ENCODE measurements around the gene ANKS6. TPM values are rescaled to one million over a fixed set of nuclear protein-coding genes. Genes with fewer than 3 reads are reported as not detected.

Gene ANKS6
- total RNA-seq, 2 experiments from 2014 or later: 14.6 to 15.0 TPM

- H3K4me1 Mint-ChIP-seq (ENCODE audit: low read depth): no peaks in the 10 kb centered on the region
- no peaks in the 10 kb centered on the region for H3K27me3 Mint-ChIP-seq (ENCODE audit: low read depth)
- DNase-seq: no peak
- no peak overlapping the region for H3K27ac Mint-ChIP-seq
- intact Hi-C loops (cut with micrococcal nuclease): no loop called here
- CTCF ChIA-PET: no interaction called here
- H3K36me3 Mint-ChIP-seq (ENCODE audit: low read depth): peaks cover 5% of the 10 kb centered on the region
- no peaks in the 10 kb centered on the region for H3K9me3 Mint-ChIP-seq
- H3K4me3 Mint-ChIP-seq: no peak overlapping the region
Observed at GRCh38 chr9:98831696-98832095, 35.3 kb upstream of the ANKS6 start.

DNA sequence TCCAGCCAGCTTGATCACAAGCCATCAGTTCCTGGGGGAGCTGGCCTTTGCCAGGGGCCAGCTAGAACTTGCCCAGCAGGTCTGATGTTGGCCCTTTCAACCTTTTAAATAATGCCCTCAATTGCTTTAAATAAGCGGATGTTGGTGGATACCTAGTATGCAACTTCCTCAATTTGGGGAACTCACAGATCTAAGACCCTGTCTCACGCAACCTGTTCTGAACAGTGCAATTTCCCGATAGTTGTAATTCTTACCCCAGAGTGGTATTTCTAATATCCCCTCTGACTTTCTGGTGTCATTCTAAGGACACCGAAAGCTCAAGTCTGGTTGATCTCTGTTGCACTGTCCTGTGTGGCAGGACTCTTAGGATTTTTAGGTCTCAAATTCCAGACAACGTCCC lies 34.2 kb upstream of the ANKS6 start:
- Mint-ChIP-seq H3K4me3 (no peak overlapping the region), H3K27ac (no peak overlapping the region), H3K9me3 (no peaks in the 10 kb centered on the region), H3K36me3 (ENCODE audit: low read depth) (peaks cover 5% of the 10 kb centered on the region), H3K4me1 (ENCODE audit: low read depth) (no peaks in the 10 kb centered on the region), H3K27me3 (ENCODE audit: low read depth) (no peaks in the 10 kb centered on the region)
- DNase-seq: no peak
- intact Hi-C loops (cut with micrococcal nuclease): no loop called here
- CTCF ChIA-PET: no interaction called here

DNA sequence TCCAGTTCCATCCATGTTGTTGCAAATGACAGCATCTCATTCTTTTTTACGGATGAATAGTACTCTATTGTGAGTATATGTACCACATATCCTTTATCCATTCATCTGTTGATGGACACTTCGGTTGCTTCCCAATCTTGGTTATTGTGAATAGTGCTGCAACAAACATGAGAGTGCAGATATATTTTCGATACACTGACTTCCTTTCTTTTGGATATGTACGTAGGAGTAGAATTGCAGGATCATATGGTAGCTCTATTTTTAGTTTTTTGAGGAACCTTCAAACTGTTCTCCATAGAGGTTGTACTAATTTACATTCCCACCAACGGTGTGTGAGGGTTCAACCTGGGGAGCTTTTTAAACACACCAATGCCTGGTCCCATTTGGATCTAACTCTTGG lies 33.4 kb upstream of the ANKS6 start:
- DNase-seq: no peak
- CTCF ChIA-PET: interaction anchor here (0.5 kb wide), 1 partner anchor 86 kb away, joined by 3 read pairs; no protein-coding TSS in a partner anchor
- Mint-ChIP-seq H3K27ac (no peak overlapping the region), H3K27me3 (ENCODE audit: low read depth) (no peaks in the 10 kb centered on the region), H3K4me3 (no peak overlapping the region), H3K4me1 (ENCODE audit: low read depth) (no peaks in the 10 kb centered on the region), H3K9me3 (no peaks in the 10 kb centered on the region), H3K36me3 (ENCODE audit: low read depth) (peaks cover 5% of the 10 kb centered on the region)
- intact Hi-C loops (cut with micrococcal nuclease): no loop called here

GRCh38 chr9:98826716-98827115 lies 30.4 kb upstream of the ANKS6 start:
- Mint-ChIP-seq H3K4me3 (no peak overlapping the region), H3K36me3 (ENCODE audit: low read depth) (peaks cover 7% of the 10 kb centered on the region), H3K9me3 (no peaks in the 10 kb centered on the region), H3K27me3 (ENCODE audit: low read depth) (no peaks in the 10 kb centered on the region), H3K27ac (no peak overlapping the region), H3K4me1 (ENCODE audit: low read depth) (no peaks in the 10 kb centered on the region)
- CTCF ChIA-PET: interaction anchor here (3.4 kb wide), 1 partner anchor 22 kb away, joined by 13 read pairs; no protein-coding TSS in a partner anchor
- DNase-seq: no peak
- intact Hi-C loops (cut with micrococcal nuclease): no loop called here

GRCh38 chr9:98825414-98825813 lies 29.1 kb upstream of the ANKS6 start:
- H3K4me3 Mint-ChIP-seq: no peak overlapping the region
- DNase-seq: no peak
- CTCF ChIA-PET: interaction anchor here (0.6 to 3.4 kb wide), 4 partner anchors 17 to 1325 kb away, joined by 3 to 13 read pairs (median 4); no protein-coding TSS in a partner anchor
- no peaks in the 10 kb centered on the region for H3K4me1 Mint-ChIP-seq (ENCODE audit: low read depth)
- intact Hi-C loops (cut with micrococcal nuclease): no loop called here
- peaks cover 5% of the 10 kb centered on the region for H3K36me3 Mint-ChIP-seq (ENCODE audit: low read depth)
- no peaks in the 10 kb centered on the region for H3K9me3 Mint-ChIP-seq
- H3K27ac Mint-ChIP-seq: no peak overlapping the region
- H3K27me3 Mint-ChIP-seq (ENCODE audit: low read depth): no peaks in the 10 kb centered on the region

GRCh38 chr9:98823666-98824334 lies 27.4 kb upstream of the ANKS6 start:
- no peaks in the 10 kb centered on the region for H3K4me1 Mint-ChIP-seq (ENCODE audit: low read depth)
- H3K36me3 Mint-ChIP-seq (ENCODE audit: low read depth): peaks cover 6% of the 10 kb centered on the region
- no peak overlapping the region for H3K27ac Mint-ChIP-seq
- no peak overlapping the region for H3K4me3 Mint-ChIP-seq
- CTCF ChIA-PET: interaction anchor here (1.1 to 3.4 kb wide), 3 partner anchors 17 to 50 kb away, joined by 4 to 13 read pairs (median 4); no protein-coding TSS in a partner anchor
- no peaks in the 10 kb centered on the region for H3K9me3 Mint-ChIP-seq
- intact Hi-C loops (cut with micrococcal nuclease): no loop called here
- H3K27me3 Mint-ChIP-seq (ENCODE audit: low read depth): no peaks in the 10 kb centered on the region
- no peak for DNase-seq

DNA sequence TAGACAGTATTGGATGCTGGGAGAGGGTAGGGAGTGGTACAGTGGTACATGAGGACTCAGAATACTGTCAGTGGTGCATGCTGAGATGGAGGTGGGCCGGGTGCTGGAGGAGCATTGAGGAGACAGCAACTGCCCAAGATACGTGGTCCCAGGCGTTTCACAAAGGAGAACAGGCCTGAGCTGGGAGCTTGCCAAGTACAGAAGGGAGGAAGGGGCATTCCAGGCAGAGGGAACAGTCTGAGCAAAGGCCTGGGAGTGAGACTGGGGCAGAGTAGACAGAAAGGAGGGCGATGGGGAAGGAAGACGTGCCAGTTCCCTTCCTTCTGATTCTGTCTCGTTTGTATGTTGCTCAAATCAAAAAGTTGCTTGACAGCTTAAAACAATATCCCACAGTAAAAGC lies 26.3 kb upstream of the ANKS6 start:
- no peak for DNase-seq
- Mint-ChIP-seq H3K4me3 (no peak overlapping the region), H3K9me3 (peaks cover 1% of the 10 kb centered on the region), H3K36me3 (ENCODE audit: low read depth) (peaks cover 12% of the 10 kb centered on the region), H3K27me3 (ENCODE audit: low read depth) (no peaks in the 10 kb centered on the region), H3K27ac (no peak overlapping the region), H3K4me1 (ENCODE audit: low read depth) (no peaks in the 10 kb centered on the region)
- CTCF ChIA-PET: interaction anchor here (1.1 kb wide), 1 partner anchor 16 kb away, joined by 4 read pairs; no protein-coding TSS in a partner anchor
- intact Hi-C loops (cut with micrococcal nuclease): no loop called here

DNA sequence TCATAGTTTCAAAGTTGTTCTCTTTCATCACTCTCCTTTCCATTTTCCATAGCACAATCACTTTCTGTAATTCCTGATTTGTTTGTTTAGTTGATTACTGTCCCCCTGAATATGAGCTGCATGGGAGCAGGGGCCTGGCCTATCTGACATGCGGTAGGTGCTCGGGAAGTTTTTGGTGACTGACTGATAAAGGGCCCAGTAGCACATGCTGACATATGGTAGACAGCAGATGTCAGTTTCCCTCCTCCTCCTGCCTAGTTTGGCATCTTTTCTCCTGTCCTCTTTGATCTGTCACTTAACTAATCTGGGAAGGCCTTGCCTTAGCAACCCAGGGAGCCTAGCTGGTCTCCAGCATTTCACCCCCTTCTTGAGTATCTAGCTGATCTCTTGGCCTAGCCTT lies 25.5 kb upstream of the ANKS6 start:
- intact Hi-C loops (cut with micrococcal nuclease): no loop called here
- Mint-ChIP-seq H3K36me3 (ENCODE audit: low read depth) (peaks cover 16% of the 10 kb centered on the region), H3K4me3 (no peak overlapping the region), H3K27ac (no peak overlapping the region), H3K4me1 (ENCODE audit: low read depth) (no peaks in the 10 kb centered on the region), H3K27me3 (ENCODE audit: low read depth) (no peaks in the 10 kb centered on the region), H3K9me3 (peaks cover 1% of the 10 kb centered on the region)
- no peak for DNase-seq
- CTCF ChIA-PET: no interaction called here

DNA sequence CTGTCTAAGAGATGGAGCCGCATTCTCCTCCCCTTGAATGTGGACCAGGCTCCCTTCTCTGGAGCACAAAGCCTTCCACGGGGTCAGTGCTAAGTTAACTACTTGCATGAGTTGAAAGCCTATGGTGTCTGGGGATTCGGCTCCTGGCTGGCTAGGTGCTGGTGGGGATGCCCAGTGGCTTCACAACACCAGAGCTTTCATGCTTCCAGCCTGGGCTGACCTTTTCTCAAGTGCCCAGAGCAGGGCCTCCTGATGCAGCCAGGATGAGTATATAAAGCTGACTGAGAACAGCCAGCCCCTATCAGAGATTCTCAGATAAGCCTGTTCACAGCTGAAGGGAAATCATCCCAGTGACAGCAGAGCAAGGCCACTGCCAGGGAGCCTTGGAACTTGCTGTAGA lies 22.9 kb upstream of the ANKS6 start:
- peaks cover 1% of the 10 kb centered on the region for H3K9me3 Mint-ChIP-seq
- H3K27me3 Mint-ChIP-seq (ENCODE audit: low read depth): no peaks in the 10 kb centered on the region
- H3K4me1 Mint-ChIP-seq (ENCODE audit: low read depth): no peaks in the 10 kb centered on the region
- no peak overlapping the region for H3K27ac Mint-ChIP-seq
- DNase-seq: no peak
- CTCF ChIA-PET: no interaction called here
- H3K36me3 Mint-ChIP-seq (ENCODE audit: low read depth): peaks cover 14% of the 10 kb centered on the region
- no peak overlapping the region for H3K4me3 Mint-ChIP-seq
- intact Hi-C loops (cut with micrococcal nuclease): no loop called here

- peaks cover 17% of the 10 kb centered on the region for H3K36me3 Mint-ChIP-seq (ENCODE audit: low read depth)
- H3K27ac Mint-ChIP-seq: no peak overlapping the region
- H3K4me3 Mint-ChIP-seq: no peak overlapping the region
- CTCF ChIA-PET: interaction anchor here (0.6 to 1.3 kb wide), 2 partner anchors 29 to 226 kb away, joined by 3 read pairs; no protein-coding TSS in a partner anchor
- DNase-seq: no peak
- H3K4me1 Mint-ChIP-seq (ENCODE audit: low read depth): no peaks in the 10 kb centered on the region
- intact Hi-C loops (cut with micrococcal nuclease): no loop called here
- no peaks in the 10 kb centered on the region for H3K27me3 Mint-ChIP-seq (ENCODE audit: low read depth)
- peaks cover 1% of the 10 kb centered on the region for H3K9me3 Mint-ChIP-seq
Observed at GRCh38 chr9:98818764-98819163, 22.4 kb upstream of the ANKS6 start.

DNA sequence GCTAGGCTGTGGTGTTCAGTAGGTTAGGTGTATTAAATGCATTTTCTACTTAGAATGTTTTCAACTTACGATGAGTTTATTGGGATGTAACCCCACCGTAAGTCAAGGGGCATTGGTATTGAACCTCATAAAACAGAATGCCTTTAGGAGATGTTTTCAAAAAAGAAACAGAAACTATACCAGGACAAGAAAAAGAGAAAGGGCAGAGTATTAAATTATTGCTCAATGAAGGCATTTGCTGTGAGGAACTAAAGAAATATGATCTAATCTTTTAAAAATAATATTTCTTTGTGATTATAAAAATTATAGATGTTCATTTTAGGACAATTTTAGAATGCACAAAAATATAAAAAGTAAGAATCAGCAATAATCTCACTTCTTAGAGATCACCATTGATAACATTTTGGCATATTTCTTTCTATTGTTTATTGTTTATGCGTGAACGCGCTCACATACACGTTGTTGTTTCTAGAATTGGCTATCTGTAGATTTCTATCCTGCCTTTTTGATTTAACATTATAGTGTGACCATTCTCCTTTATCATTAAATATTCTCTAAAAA lies 19.1 kb upstream of the ANKS6 start:
- Mint-ChIP-seq H3K36me3 (ENCODE audit: low read depth) (peaks cover 17% of the 10 kb centered on the region), H3K4me1 (ENCODE audit: low read depth) (peaks cover 16% of the 10 kb centered on the region), H3K4me3 (no peak overlapping the region), H3K27ac (no peak overlapping the region), H3K9me3 (peaks cover 1% of the 10 kb centered on the region), H3K27me3 (ENCODE audit: low read depth) (no peaks in the 10 kb centered on the region)
- DNase-seq: no peak
- CTCF ChIA-PET: interaction anchor here (0.6 kb wide), 1 partner anchor 33 kb away, joined by 4 read pairs; no protein-coding TSS in a partner anchor
- intact Hi-C loops (cut with micrococcal nuclease): no loop called here

DNA sequence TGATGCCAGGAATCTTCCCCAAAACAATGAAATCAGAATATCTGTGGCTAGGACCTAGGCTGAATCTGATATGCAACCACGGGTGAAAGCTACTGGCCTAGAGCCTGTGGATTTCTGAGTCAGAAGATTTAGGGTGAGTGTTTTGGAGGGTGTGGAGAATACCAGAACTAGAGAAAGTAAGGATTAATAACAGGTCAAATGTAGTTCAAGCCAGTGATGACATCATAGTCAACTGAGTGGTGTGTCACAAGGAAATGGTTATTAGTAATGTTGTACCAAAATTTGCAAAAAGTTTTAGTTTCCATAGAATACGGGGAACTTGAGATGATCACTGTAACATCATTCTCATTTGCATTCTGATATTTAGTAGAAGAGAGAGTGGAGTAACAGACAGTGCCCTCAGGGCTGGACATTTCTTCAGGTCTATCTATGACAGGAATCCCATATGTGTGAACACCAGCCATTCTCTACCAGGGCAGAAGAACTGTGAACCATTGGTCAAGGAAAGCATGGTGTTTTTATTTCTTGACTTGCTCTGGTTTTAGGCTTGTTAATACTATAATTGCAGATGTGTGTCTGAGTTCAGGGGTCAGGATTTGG lies 14.8 kb upstream of the ANKS6 start:
- H3K4me3 Mint-ChIP-seq: no peak overlapping the region
- CTCF ChIA-PET: no interaction called here
- peaks cover 6% of the 10 kb centered on the region for H3K36me3 Mint-ChIP-seq (ENCODE audit: low read depth)
- DNase-seq: no peak
- intact Hi-C loops (cut with micrococcal nuclease): loop anchor here (1.0 to 2.0 kb wide), 3 partner anchors 38 to 442 kb away; no protein-coding TSS in a partner anchor
- H3K27ac Mint-ChIP-seq: no peak overlapping the region
- no peaks in the 10 kb centered on the region for H3K9me3 Mint-ChIP-seq
- no peaks in the 10 kb centered on the region for H3K27me3 Mint-ChIP-seq (ENCODE audit: low read depth)
- peaks cover 43% of the 10 kb centered on the region for H3K4me1 Mint-ChIP-seq (ENCODE audit: low read depth)

All from activated naive CD4-positive, alpha-beta T cell treated with anti-CD3 and anti-CD28 coated beads for 36 hours (primary cell).